GM20431 (cell line): Measurements from ENCODE around the gene BIRC5.

ENCODE experiments used
- in situ Hi-C: fragments of 300-500 bp; cut with MseI, MboI; formaldehyde crosslinking; loops from one replicate; pipeline ENCODE4 v1.15.0; 2020; ENCODE audit warnings: low sequenced_read_pairs; ENCODE audit not compliant: unreplicated experiment

BIRC5 gene

DNA sequence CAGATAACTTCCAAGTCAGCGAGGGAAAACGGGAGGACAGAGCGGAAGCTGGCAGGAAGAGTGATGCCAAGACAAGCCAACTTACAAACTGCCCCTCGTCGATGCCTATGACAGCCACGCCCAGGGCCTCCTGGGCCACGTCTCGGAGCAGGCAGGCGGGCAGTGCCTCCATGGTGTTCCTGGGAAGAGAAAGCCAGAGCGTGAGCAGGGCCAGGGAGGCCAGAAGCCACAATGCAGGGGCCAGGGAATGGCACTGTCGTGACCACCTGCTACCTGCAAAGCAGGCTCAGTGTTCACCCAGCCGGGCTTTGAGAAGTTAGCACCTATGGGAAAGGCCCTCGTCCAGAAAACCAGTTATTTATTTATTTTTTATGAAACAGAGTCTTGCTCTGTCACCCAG, 31.5 kb upstream of the BIRC5 start:
- in situ Hi-C loops, result no loop called here

DNA sequence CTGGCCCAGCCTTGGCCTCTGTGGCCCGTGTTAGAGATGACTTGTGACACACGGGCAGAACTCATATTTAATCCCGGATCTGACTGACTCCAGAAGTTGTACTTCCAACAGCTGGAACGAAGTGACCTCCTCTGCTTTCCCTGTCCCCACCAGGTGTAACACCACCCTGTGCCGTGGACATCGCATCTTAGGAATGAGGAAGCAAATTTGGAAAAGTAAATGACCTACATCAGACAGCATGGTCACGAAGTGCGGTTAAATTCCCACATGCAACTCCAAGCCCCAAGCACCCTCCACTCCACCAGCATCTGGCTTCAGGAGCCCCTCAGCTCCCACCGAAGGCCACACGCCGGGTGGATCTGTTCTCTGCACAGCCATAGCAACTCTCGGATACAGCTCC, 30.1 kb upstream of the BIRC5 start:
- in situ Hi-C loops, result no loop called here

DNA sequence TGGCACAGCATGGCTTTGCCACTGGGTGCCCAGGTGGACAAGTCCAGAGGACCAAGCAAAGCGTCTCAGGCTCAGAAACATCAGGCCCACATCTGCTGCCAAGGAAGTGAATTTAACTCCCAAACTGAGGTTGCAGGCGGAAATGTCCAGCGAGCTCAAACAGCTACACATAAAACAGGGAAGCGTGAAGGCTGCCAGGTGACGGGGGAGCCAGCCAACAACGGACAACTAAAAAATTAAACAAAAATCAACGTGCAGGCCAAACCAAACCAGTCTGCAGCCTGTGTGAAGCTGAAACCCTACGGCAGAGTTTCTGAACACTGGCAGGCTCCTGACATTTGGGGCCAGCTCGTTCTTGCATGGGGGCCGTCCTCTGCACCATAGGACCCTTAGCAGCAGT, 29.7 kb upstream of the BIRC5 start:
- in situ Hi-C loops, result no loop called here

DNA sequence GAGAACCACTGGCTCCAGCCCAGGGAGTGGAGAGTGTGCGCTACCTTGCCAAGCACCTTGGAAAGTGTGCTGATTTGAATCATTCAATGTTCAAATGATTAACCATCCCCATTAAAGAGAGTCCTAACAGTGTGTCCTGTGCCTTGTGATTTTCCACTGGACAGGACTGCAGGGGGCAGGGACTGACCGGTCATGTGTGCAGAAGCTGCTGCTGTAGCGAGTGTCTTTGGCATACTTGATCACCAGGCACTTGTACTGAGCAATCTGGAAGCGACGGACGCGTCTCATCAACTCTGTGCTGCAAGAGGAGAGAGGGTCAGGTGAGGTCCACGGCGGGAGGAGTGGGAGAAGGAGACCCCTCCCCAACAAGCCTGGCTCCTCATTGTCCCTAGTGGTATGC, 29.2 kb upstream of the BIRC5 start:
- in situ Hi-C loops, result no loop called here

DNA sequence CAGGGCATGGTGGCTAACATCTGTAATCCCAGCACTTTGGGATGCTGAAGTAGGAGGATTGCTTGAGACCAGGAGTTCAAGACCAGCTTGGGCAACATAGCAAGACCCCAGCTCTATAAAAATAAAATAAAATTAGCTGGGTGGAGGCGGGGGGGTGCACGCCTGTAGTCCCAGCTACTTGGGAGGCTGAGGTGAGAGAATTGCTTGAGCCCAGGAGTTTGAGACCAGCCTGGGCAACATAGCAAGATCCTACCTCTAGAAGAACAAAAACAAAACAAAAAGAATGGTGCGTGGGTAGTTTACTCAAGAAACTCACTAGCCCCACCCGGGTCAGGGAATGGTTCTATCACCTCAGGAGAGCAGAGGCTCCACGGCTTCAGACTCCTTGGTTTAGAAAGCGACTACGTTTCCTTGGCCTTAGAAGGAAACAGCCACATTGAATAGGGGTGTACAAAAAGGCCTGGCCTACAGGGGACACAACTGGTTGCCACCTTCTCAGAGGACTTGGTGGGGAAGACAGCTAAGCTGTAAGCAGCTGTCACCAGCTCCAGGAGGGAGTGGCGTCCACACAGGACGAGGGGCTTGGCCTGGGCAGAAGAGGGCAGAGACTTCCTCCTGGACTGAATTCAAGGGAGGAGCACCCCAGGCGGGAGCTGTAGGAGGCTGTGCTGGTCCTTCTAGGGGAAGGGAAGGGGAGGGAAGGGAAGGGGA, 27.9 kb upstream of the BIRC5 start:
- in situ Hi-C loops, result no loop called here

DNA sequence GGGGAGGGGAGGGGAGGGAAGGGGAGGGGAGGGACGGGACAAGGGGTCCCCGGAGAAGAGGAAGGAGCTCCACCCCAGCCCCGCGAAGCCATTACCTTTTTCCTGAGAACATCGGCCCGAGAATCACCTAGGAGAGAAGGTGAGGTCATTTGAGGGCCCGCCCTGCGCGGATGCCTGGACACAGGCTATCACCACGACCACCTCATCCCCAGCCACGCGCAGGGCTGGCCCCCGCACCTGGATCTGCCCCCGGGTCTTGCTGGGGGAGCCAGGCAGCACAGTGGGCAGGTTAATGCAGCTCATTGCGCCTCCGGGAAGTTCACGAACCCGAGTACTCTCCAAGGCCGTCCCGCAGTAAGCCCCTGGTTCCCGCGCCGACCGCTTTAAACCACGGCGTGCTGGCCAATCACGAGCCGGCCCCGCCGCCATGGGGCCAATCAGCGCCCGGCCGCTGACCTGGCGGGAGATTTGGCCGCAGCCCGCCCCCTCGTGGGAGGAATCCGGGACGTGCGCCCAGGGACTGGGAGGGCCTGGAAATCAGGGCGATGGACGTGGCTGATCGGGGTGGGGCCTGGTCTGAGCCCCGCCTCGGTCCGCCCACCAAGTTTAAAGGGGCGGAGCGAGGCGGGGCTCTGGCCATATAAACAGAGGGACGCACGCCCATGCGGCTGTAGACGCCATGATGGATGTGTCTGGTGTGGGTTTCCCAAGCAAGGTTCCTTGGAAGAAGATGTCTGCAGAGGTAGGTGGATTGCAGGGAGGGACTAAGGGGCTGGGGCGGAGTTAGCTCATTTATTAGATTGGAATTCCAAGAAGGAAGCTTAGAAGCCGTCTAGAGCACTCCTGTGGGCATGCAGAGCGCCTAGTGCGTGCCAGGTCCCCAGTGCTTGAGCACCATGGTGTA, 27.1 kb upstream of the BIRC5 start, which contains the start of the genes AFMID and TK1:
AFMID (plus strand) TSS at position 671 of the 904 bp plus-strand sequence; CDS start at position 680, 9 bp downstream.
TK1 (minus strand) TSS at position 361 of the 904 bp plus-strand sequence; CDS start at position 303, 58 bp downstream.
- in situ Hi-C loops, result no loop called here

DNA sequence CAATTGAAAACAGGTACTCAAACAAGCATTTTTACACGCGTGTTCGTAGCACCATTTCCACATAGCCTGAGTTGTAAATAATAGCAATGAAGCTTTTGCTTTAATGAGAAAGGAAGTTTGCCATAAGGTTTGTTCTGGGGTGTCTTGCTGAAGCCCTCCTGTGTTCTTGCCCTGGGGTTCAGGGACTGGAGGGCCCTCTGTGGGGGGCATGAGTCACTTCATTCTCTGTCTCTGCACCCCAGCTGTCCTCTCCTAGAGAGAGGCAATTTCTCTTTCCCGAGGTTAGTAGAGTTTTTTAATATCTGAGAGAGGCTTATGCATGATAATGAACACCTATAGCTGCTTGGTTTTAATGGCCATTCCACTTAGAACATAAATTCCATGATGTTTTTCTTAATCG, 17.3 kb upstream of the BIRC5 start:
- in situ Hi-C loops, result no loop called here

DNA sequence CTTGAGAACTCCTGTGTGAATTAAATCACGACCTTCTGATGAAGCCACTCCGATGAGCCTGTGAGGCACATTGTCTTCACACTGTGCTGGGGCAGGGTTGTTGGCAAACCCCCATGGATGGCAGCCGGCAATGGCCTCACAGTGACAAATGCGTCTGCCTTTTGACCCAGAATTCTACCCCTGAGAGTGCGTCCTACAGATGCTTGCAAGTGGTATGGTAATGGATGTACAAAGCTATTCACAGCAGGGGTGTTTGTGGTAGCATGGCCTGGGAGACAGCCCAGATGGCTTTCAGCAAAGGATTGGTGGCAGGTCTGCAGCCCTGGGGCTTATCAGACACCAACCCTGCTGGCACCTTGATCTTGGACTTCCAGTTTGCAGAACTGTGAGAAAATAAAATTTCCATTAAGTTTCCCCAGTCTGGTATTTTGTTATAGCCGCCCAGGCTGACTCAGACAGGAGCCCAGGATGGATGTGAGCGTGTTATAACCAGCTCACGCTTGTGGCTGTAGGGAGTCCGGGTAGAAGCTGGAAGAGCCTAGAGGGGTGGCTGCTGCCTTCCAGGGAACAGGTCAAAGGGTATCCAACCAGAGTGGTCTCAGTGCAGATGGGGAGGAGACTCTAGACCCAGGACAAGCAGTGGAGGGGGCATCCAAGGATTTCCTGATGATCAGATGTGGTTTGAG, 16.8 kb upstream of the BIRC5 start:
- in situ Hi-C loops, result no loop called here

DNA sequence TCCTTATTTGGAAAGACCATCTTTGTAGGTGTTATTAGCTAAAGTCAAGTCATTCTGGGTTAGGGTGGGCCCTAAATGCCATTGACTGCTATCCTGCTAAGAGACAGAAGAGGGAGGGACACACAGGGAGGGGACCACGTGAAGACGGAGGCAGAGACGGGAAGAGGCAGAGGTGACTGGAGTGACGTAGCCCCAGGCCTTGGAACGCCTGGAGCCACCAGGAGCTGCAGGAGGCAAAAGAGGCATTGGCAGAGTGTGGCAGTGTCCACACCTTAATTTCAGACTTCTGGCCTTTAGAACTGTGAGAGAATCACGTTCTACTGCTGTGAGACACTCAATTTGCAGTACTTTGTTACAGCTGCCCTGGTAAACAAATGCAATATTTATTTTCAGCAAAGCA, 13.6 kb upstream of the BIRC5 start:
- in situ Hi-C loops, result no loop called here

DNA sequence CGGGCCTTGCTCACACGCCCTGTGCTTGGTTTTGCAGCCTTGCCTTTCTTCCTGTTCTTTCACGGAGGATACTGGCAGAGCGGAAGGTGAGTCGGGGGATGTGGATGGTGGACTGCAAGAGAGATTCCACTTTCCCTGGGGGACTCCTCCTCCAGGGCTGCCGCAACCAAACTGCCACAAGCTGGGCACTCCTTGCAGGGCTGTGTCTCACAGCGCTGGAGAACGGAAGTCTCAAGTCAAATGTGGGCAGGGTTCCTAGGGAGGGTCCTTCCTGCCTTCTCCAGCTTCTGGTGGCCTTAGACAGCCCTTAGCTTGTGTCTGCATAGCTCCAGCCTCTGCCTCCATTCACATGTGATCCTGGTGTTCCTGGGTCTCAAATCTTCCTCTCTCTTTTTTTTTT, 11.4 kb upstream of the BIRC5 start:
- in situ Hi-C loops, result no loop called here

DNA sequence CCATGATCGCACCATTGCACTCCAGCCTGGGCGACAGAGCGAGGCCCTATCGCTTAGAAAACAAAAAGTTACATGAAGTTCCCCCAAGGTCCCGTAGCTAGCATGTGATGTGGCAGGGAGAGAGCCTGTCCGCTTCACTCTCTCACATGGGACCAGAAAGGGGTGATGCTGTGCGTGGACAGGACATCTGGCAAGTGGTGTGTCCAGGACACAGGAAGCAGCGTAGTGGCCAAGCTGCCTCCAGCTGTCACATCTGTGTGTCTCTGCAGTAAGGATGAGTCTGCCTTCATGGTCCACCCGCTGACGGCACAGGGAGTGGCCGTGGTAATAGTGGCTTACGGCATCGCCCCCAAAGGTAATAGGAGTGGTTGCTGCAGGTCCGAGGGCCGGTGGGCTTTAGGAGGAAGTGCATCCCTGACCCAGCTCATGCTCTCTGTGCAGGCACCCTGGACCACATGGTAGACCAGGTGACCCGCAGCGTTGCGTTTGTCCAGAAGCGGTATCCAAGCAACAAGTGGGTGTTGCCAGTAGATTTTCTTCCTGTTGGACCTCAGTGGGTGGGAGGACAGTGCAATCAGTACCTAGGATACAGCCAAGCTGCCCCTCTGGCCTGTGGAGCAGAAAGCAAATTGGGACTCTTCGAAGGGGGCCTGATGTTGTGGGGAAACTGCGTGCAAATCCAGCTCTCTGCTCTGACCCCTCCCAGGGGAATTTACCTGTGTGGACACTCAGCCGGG, 9.5 kb upstream of the BIRC5 start:
- in situ Hi-C loops, result no loop called here

DNA sequence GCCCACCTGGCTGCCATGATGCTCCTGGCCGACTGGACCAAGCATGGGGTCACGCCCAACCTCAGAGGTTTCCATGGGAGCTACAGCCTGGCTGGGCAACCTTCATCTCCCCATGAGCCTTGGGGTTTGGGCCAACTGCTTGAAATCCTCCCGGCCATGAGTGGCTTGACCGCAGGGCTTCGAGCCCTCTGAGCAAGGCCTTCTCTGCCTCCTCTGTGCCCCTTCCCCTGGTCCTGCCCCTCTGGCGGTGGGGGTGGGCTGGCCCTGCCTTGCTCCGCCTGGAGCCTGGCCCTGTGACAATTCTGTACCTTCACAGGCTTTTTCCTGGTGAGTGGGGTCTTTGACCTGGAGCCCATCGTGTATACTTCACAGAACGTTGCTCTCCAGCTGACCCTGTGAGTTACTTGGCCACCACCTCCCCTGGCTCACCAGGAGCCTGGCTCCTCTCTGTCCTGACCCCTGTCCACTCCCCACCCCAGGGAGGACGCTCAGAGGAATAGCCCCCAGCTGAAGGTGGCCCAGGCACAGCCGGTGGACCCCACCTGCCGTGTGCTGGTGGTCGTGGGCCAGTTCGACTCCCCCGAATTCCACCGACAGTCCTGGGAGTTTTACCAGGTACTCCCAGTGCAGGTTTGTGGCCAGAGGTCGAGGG, 8.8 kb upstream of the BIRC5 start:
- in situ Hi-C loops, result no loop called here

DNA sequence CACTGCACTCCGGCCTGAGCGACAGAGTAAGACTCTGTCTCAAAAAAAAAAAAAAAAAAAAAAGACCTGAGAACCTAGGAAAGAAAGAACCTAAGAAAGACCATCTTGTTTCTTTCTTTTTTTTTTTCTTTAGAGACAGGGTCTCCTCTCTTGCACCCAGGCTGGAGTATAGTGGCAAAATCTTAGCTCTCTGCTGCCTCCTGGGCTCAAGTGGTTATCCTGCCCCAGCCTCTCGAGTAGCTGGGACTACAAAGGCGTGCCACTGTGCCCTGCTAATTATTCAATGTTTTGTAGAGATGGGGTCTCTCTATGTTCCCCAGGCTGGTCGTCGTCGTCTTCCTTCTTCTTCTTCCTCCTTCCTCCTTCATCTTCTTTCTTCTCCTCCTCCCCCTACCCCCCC, 7.8 kb upstream of the BIRC5 start:
- in situ Hi-C loops, result no loop called here

DNA sequence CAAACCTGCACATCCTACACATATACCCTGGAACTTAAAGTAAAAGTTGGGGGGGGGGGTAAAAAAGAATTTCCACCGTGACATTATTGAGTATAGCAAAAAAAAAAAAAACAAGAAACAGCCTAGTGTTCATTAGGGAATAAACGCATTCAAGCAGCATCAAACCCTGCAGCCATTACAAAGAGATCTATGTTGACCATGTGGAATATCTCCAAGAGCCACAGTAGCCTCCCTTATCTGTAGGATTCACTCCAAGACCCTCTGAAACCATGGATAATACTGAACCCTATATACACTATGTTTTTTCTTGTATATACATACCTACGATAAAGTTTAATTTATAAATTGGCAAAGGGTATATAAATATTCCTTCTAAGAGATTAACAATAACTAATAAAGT, 5.6 kb upstream of the BIRC5 start:
- in situ Hi-C loops, result no loop called here

DNA sequence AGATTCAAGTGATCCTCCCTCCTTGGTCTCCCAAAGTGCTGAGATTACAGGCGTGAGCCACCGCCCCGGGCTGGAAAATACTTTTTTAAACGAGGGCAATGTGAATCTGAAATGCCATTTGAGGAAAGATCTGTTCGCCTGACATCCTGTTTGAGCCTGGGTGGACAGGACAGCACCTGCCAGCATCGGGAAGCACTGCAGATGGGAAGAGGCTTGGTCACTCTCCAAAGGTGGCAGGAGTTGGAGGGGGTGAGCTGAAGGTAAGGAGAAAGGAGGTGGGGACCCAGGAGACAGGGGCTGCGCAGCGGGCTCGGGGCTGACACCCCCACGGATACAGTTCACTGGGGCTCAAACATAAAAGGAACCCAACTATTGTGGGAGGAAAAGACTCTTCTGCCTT, 3.9 kb upstream of the BIRC5 start:
- in situ Hi-C loops, result no loop called here

DNA sequence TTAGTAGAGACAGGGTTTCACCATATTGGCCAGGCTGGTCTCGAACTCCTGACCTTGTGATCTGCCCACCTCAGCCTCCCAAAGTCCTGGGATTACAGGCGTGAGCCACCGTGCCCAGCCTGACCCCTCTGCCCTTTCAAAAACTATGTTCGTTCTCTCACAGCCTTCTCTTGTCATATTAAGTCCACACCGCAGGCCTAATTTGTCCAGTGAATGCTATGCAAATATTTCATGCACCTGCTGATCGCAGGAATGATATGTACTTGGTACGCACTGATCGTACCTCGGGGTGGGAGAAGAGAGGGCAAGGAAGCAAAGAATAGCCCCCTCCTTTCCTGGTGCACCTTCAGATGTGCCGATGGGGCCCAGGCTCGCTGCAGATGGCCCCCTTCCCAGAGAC, 3.0 kb upstream of the BIRC5 start:
- in situ Hi-C loops, result no loop called here

DNA sequence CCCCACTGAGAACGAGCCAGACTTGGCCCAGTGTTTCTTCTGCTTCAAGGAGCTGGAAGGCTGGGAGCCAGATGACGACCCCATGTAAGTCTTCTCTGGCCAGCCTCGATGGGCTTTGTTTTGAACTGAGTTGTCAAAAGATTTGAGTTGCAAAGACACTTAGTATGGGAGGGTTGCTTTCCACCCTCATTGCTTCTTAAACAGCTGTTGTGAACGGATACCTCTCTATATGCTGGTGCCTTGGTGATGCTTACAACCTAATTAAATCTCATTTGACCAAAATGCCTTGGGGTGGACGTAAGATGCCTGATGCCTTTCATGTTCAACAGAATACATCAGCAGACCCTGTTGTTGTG, 631 bp downstream of the BIRC5 start:
- in situ Hi-C loops, result no loop called here

DNA sequence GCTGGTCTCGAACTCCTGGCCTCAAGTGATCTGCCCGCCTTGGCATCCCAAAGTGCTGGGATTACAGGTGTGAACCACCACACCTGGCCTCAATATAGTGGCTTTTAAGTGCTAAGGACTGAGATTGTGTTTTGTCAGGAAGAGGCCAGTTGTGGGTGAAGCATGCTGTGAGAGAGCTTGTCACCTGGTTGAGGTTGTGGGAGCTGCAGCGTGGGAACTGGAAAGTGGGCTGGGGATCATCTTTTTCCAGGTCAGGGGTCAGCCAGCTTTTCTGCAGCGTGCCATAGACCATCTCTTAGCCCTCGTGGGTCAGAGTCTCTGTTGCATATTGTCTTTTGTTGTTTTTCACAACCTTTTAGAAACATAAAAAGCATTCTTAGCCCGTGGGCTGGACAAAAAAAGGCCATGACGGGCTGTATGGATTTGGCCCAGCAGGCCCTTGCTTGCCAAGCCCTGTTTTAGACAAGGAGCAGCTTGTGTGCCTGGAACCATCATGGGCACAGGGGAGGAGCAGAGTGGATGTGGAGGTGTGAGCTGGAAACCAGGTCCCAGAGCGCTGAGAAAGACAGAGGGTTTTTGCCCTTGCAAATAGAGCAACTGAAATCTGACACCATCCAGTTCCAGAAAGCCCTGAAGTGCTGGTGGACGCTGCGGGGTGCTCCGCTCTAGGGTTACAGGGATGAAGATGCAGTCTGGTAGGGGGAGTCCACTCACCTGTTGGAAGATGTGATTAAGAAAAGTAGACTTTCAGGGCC, 5.5 kb downstream of the BIRC5 start:
- in situ Hi-C loops, result no loop called here

DNA sequence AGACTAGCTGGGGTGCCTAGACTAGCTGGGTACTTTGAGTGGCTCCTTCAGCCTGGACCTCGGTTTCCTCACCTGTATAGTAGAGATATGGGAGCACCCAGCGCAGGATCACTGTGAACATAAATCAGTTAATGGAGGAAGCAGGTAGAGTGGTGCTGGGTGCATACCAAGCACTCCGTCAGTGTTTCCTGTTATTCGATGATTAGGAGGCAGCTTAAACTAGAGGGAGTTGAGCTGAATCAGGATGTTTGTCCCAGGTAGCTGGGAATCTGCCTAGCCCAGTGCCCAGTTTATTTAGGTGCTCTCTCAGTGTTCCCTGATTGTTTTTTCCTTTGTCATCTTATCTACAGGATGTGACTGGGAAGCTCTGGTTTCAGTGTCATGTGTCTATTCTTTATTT, 9.0 kb downstream of the BIRC5 start:
- in situ Hi-C loops, result no loop called here
